Renal pelvis (tissue), 4 donors: ENCODE measurements around the gene RB1. TPM values are rescaled to one million over a fixed set of nuclear protein-coding genes. Genes with fewer than 3 reads are reported as not detected.

Source experiments
- DNase-seq: peaks from one replicate; pipeline ENCODE4 v3.0.0-alpha.2; 2013
- polyA plus RNA-seq, 3 donors: library from polyadenylated mRNA; unstranded; fragments of 120-200 nt; gene quantifications; one replicate each; pipeline ENCODE4 v1.2.1, GENCODE V29; 2013; ENCODE audit not compliant: insufficient read length in 3 of 3

The RB1 gene
- polyA plus RNA-seq, 3 donors = 40.7 to 44.6 (median 41.3) TPM

- DNase-seq = no peak
Measured at GRCh38 chr13:48294653-48295052, 8.9 kb upstream of the RB1 start.

DNA sequence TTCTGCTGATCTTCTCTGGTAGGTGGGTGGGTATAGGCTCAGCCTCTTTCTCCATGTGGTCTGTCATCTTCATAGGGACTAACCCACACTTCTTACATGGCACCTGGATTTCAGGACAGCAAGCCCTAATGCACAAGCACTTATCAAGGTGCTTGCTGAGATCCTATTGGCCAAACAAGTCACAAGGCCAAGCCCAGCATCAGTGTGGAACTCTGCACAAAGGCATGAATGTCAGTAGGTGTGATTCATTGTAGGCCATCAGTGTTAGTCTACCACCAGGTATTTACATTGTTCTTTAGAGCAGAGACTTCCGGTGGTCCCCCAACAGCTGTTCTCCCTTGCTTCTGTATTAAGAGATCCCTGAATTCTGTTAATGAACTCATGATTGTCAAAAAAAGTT lies 8.3 kb upstream of the RB1 start:
- DNase-seq = no peak

DNA sequence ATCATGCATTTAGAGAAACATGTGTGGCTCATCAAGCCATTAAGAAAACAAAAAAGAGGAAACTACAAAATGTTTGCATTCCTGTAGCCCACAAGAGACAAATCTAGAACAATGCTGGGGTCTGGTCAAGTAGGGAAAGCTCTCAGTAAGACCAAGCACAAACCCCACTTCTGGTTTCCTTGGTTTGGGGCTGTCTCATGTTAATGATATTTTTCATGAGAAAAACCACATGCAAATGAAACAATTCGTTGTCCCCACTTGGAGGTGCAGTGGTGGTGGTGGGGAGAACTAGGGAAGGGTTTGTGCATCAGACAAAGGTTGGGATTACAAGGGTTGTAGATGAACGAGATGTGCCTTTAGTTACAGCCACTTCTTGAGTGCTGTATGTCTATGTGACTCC lies 7.0 kb upstream of the RB1 start:
- DNase-seq = no peak

DNA sequence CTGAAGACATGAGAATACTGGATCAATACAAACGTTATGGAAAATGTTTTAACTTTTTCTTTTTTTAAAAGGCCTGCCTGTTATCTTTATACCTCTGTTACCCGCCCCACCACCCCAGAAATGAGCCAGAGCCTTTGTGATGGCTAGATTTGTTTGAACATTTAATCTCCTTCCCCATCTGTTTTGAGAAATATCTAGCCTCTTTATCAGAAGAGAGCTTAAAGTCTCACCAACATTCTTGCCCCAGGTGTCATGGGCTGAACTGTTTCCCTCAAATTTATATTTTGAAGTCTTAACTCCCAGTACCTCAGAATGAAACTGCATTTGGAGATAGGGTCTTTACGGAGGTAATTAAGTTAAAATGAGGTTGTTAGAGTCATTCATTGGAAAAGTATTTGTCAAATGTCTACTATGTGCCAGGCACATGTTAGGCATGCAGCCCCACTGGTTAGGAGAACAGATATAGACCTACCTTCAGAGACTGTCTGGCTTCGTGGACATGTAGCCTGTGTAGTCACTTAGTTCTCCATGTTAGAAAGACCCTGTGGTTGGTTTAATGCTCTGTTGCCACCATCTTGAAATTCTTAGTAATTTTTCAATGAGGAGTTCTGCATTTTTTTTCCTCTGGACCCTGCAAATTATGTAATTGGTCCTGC lies 6.3 kb upstream of the RB1 start:
- no peak for DNase-seq

- DNase-seq = no peak
Measured at GRCh38 chr13:48299591-48299990, 4.0 kb upstream of the RB1 start.

- no peak for DNase-seq
Measured at GRCh38 chr13:48302871-48303358, 636 bp upstream of the RB1 start.

GRCh38 chr13:48304143-48304876 lies 759 bp downstream of the RB1 start:
- peak; percentile 62 for DNase-seq

DNA sequence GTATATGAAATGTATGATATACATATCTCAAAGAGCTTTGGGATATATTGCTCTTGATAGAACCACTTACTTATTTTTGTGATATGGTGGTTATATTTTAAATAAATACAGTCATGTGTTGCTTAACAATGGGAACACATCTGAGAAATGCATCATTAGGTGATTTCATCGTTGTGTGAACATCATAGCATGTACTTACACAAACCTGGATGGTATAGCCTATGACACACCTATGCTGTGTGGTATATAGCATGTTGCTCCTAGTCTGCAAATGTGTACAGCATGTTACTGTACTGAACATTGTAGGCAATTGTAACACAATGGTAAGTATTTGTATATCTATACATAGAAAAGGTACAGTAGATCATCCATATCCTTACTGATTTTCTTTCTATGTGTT lies 7.7 kb downstream of the RB1 start:
- no peak for DNase-seq

DNA sequence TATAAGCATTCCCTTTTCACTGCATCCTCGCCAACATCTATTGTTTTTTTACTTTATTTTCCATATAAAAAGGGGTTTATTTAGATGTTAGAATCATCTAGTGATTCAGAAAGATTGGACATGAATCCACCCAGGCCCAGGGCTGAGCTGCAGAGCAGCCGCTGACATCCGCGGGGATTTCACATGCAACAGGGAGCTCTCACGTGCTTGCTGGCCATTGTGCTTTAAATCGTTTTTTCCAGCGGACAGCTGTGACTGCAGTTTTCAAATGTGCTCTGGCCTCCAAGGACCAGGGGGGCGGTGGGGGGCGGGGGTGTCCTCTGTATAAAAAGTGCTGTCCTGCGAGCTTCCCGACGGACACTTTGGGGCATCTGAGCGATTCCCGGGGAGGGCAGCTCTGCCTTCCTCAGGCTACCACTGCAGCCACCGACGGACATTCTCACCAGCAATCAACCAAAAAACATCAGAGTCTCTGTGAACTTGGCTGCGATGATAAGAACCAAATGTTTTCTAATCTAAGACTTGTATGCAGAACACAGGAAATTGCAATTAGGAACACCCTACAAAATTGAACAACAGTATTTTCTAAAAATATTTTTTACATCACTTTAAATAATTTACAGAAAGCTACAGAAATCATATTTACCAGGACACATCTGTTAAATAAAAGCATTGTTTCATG lies 12.6 kb downstream of the RB1 start:
- DNase-seq = no peak

DNA sequence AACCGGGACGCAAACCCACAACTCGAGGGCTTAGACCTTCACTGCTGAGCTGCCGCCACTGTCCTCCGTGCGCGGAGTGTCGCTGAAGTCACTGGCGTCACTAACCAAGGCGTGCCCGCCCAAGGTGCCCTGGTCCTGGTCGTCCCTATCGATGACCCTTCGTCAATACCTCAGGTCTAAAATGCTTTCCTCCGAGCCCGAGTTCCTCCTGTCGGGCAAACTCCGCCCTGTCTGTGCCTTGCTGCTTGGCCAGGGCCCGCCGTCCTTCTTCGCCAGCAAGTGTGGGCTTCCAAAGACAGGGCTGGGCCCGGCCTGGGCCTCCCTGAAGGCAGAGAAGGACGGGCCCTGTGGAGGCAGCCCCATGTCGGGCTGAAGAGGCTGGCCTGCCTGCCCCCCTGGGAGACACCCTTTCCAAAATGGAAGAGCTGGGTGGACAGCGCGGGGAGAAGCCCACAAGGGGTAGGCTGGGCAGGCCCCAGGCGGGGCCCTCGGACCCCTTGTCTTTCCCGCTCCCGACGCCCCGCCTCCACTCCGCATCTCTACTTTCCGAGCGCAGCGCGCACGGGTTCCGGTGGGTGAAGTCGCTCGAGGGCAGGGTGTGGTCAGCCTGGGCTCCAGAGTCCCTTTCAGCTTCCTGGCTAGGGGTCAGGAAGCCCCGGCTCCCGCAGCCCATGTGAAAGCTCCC lies 13.4 kb downstream of the RB1 start:
- DNase-seq = no peak

DNA sequence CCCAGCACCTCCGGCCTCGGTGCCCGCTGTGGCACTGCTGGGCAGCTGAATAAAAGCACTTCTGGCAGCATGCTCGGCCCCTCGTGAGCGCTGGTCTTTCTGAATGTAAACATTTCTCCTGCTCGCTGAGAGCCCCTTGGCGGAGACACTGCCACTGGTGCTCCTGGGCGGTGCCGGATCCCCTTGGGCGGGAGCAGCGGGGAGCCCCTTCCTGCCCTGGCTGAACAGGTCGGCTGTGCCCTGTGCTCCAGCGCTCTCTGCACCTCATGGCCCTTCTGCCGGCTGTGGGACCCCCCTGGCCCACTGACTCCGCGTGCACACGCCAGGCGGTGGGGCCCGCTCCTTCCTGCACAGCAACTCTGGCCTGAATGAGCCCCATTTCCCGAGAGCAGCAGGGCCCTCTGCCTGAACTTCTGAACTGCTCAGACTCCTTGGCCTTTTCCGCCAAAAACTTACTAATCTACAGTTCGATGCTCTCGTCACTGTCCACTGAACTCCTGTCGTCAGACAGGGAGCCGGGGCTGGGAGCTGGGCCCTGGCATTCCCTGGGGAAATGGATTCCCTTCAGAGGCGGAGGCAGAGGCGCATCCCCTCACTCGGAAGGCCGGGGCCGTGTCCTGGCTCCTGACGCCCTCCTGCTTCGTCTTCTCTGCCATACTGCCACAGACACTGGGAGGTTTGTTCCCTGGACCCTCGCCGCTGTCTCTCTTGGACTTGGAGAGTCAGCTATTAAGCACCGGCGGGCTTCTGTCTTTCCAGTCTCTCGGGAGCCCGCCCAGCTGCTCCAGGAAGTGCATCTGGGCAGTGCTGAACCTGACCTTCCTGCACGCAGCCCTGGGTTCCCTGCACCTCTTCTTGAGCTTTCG lies 14.2 kb downstream of the RB1 start:
- DNase-seq = no peak

- DNase-seq = no peak
Measured at GRCh38 chr13:48318377-48318811, 14.8 kb downstream of the RB1 start.

- no peak for DNase-seq
Measured at GRCh38 chr13:48318821-48319511, 15.4 kb downstream of the RB1 start.

DNA sequence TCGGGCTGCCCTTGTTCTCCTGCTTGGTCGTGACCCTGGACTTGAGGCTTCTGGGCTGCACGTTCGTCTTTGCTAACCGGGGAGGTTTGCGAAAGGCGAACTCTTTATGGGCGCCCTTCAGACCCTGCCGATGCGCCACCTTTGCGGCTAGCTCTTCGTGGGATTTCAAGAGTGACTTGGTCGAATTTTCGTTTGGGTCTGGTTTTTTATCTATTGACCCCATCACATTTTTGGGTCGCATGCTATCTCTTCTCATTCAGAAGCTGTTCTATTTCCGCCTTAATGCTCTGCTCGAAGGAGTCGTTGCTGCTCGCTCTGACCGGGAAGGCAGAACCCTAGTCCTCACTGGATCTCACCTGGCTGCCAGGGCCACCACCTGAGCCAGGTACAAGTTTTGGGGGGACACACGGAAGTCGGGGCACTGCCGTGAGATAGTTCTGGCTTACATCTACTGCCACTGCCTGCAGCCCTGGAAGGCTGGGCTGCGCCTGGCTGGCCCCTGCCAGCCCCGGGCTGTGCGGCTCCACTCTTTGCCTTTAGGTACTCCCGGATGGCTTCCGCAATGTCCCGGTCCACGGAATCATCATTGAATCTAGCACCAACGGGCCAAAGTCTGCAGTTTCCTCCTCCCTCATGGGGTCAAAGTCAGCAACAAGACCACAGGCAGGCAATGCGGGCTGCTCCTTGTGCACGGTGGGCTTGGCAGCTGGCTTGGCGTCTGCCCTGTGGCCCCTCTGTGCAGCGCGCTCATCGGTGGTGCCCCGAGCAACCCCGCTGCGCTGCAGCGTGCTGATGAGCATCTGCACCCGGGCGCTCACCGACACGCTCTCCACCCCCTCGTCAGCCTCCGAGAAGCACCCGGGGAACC lies 16.2 kb downstream of the RB1 start:
- DNase-seq = no peak

DNA sequence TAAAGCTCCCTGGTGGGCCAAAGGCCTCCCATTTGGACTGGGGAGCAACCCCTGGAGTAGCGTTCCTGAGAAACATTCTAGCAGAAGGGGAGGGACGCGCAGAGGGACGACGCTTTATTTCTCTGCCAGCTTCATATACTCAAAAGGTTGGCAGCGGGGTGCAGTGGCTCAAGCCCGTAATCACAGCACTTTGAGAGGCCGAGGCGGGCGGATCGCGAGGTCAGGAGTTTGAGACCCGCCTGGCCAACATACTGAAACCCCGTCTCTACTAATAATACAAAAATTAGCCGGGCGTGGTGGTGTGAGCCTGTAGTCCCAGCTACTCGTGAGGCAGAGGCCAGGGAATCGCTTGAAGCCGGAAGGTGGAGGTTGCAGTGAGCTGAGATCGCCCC lies 16.8 kb downstream of the RB1 start:
- no peak for DNase-seq

GRCh38 chr13:48320891-48321510 lies 17.4 kb downstream of the RB1 start:
- no peak for DNase-seq

DNA sequence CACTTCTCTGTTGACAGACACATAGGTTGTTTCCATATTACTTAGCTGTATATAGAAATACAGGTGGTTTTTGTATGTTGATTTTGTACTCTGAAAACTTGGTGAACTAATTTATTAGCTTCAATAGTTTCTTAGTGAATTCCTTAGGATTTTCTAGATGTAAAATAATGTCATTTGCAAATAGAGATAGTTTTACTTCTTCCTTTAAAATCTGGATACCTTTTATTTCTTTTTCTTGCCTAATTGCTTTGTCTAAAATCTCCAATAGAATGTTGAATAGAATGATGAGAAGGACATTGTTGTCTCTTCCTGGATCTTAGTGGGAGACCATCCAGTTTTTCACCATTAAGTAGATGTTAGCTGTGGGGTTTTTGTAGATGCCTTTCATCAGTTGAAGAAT lies 18.7 kb downstream of the RB1 start:
- no peak for DNase-seq

DNA sequence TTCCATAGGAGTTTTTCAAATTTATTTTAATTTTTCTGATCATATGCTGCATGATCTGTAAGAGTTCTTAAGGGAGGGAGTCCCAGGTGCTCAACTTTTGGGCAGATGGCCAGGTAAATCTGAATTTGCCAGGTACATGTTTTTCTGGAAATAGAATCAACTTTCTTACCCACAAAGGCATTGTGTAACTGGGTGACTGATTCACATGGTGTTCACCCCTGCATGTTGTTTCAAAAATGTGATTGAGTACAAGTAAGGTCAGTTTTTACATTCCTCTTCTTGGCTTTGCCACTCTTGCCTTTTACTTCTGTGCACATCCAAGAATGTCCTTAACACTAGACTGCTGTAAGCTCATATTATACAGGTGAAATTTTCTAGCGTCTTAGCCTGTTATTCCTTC lies 30.4 kb downstream of the RB1 start:
- no peak for DNase-seq

DNA sequence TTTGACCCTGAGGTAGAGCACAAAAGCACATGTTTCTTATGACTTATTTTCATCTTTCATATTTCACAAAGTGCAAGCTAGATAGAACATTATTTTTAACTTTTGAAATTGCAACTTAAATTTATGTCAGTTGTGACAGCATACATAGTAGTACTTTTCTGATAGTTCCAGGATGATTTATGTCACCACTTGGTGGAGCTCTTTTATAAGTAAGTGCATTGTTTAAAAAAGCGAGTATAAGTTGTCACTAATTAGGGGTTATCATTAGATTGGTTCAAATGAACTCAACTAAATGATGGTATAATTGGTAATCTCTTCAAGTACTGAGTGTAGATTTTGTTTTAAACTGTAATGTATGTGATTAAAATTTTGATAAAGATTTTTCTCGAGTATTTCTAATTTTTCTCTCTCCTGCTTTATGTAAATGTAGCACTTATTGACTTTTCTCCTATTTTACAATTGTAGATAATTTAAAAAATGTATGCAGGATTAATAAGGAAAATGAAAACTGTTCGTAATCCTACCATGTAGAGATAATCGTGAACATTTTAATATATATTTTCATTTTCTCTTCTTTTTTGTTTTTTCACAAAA lies 31.1 kb downstream of the RB1 start:
- DNase-seq = no peak
